Measurements from ENCODE around the gene ABHD12.

- TF ChIP-seq POLR2A (IDR thresholded peaks at IDR 0.05; ENCODE audit: low read depth, low read length) = no peak
- no peak for TF ChIP-seq POU2F2 (IDR thresholded peaks at IDR 0.05; ENCODE audit: low read depth, low read length)
- TF ChIP-seq POLR2AphosphoS5 (IDR thresholded peaks at IDR 0.05; ENCODE audit: low read depth, low read length) = no peak
Measured at GRCh38 chr20:25310921-25311728, 79.5 kb downstream of the ABHD12 start.

Data from GM12891 (cell line).